ENCODE data around the gene MAMLD1.

MAMLD1 gene

GRCh38 chrX:150530821-150531220 lies 167.7 kb downstream of the MAMLD1 start:
- no peak for DNase-seq (ENCODE audit: low read depth)

DNA sequence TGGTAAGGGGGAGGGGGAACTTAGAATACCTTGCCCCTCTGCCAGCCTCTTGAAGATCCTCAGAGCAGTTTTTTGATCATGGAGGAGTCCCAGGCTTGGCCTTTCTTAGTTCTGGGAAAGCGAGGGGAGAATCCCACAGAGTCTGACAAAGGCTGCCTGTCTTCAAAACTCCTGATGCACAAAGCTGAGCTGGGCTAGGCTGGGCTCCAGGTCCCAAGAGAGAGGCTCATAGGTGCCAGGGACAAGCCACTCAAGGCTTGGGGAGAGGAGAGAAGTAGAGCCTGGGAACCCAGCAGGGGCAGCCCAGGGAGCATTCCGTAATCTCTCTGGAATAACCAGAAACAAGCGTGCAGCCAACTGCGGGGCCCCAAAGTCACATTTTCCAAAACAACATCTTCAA lies 168.3 kb downstream of the MAMLD1 start:
- no peak for DNase-seq (ENCODE audit: low read depth)

GRCh38 chrX:150533863-150534262 lies 170.7 kb downstream of the MAMLD1 start:
- DNase-seq (ENCODE audit: low read depth): no peak

- DNase-seq (ENCODE audit: low read depth): no peak
Measured at GRCh38 chrX:150536455-150537116, 173.5 kb downstream of the MAMLD1 start.

DNA sequence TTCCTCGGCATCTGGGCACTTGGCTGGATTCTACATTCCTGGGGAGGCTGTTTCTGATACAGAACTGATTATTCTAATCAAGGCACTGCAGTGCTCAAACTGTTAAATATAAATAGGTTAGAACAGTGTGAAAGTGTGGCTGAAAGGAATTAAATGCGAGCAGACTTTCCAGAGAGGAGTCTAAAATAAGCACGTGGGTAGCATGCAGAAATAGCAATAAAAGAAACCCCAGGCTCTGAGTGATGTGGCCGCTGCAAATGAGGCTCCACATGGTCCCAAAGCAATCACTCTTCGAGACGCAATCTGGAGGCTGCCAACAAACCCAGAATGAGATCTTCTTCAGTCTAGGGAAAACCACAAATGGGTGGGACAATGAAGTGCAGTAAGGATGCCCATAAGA lies 174.7 kb downstream of the MAMLD1 start:
- no peak for DNase-seq (ENCODE audit: low read depth)

- DNase-seq (ENCODE audit: low read depth): no peak
Measured at GRCh38 chrX:150540965-150541364, 177.8 kb downstream of the MAMLD1 start.

GRCh38 chrX:150542846-150543229 lies 179.7 kb downstream of the MAMLD1 start:
- no peak for DNase-seq (ENCODE audit: low read depth)

GRCh38 chrX:150543230-150544155 lies 180.4 kb downstream of the MAMLD1 start:
- no peak for DNase-seq (ENCODE audit: low read depth)

DNA sequence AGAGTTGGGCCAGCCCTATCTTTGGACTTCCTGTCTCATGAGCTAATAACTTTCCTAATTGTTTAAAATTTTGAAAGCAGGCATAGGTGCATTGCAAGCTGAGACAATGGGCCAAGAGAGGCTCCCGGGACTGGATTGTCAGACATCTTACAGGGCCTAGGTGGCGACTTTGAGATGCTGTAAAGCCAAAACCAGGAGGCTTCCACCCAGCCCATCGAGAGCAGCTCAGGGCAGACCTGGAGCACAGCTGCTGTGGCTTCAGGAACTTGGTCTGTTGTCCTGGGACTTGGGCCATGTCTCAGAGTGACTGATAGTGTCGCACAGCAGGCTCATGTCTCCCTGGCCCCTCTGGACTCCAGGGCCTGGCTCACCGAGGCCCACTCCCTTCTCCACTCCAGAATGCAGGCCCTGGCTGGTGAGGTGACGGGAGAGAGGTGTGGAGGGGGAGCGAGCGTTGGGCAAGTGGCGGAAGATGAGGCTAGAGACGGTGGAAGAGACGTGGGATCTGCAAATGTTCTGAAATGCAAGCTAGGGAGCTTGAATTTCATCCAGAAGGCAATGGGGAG lies 181.2 kb downstream of the MAMLD1 start:
- DNase-seq (ENCODE audit: low read depth): no peak

GRCh38 chrX:150544835-150545770 lies 182.0 kb downstream of the MAMLD1 start:
- no peak for DNase-seq (ENCODE audit: low read depth)

- no peak for DNase-seq (ENCODE audit: low read depth)
Measured at GRCh38 chrX:150546711-150547153, 183.6 kb downstream of the MAMLD1 start.

DNA sequence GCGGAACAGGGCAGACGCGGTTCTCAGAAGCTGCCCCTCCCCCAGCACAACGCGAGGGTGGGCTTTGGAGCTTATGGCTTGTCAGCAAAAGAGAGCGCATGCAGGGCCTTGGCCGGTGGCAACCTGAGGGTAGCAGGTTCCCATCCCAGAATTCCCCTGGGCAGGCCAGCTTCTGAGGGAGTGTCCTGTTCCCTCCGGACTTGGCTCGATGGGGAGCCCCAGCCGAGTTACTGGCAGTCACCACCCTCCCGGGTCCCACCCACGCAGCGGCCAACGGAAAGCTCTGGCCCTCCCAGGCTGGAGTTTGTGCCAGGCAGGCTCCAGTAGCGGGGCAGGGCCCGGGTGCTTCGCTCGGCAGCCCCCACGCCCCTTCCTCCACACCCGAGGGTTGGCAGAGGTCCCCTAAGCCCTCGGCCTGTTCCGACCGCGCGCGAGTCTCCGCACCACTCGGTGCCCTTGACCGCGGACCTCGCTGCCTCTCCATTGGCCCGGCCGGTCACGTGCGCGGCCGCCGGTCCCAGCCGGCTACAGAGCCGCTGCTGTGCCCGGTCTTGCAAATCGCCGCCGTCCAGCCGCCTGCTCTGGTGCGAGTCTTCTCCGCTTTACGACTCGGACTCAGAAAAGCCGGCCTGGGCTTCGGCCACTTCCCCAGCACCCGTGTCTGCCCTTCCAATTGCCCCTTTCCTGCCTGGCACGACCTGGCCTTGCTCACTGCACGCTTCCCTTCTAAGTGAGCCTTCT lies 184.4 kb downstream of the MAMLD1 start:
- DNase-seq (ENCODE audit: low read depth): no peak

DNA sequence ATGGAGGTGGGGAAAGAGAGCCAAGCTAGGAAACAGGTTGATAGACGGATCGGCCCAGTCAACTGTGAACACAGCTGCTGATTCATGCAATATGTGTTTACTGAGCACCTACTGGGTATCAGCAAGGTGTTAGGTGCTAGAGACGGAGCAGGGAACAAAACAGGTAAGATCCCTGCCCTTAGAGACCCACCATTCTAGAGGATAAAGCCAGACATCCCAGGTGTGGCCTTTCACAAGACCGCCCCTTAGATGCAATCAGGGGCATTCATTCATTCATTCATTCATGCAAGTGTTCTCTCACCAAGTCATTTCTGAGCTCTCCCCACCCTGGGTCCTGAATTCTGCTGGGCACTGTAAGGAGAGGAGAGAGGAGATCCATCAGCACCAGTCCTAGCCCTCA lies 185.1 kb downstream of the MAMLD1 start:
- no peak for DNase-seq (ENCODE audit: low read depth)

- no peak for DNase-seq (ENCODE audit: low read depth)
Measured at GRCh38 chrX:150548684-150549083, 185.6 kb downstream of the MAMLD1 start.

DNA sequence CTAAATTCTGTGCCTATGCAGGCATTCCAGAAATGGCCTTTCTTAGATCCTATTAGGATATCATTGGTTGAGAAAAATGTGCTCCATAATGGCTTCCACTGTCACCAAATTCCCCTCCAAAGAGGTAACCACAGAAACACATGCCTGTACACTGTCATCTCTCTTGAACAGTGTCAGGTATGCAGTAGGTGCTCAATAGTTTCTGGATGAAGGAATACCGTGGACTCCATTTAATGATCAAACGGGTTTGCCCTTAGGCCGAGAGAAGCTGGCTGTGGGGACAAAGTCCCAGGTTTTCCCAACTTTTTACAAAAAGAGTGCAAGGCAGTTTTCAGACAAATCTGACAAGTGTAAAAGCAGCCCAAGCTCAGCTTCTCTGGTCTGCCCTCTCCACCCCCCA lies 188.8 kb downstream of the MAMLD1 start:
- DNase-seq (ENCODE audit: low read depth): no peak

GRCh38 chrX:150558424-150558823 lies 195.3 kb downstream of the MAMLD1 start:
- DNase-seq (ENCODE audit: low read depth): no peak

Measured in activated T-cell treated with anti-CD3 and anti-CD28 coated beads for 48 hours (primary cell).